ENCODE measurements around the gene GIT2. TPM values are rescaled to one million over a fixed set of nuclear protein-coding genes. Genes with fewer than 3 reads are reported as not detected.
"Not testable (repeated sequence)": the region's sequence is repeated elsewhere in the genome, so short reads cannot be mapped to it uniquely, and the experiment has no call there.

Gene GIT2
- total RNA-seq, 4 donors from 2014 or later = 14.1 to 31.9 (median 21.0) TPM

GRCh38 chr12:109988274-109988673 is 7.9 kb downstream of the GIT2 start:
- intact Hi-C loops (cut with DNase I) = no loop called here
- 83 to 90% methylated on average over 9 to 10 of the region's 10 CpGs for WGBS, 2 donors

GRCh38 chr12:109987615-109988014 is 8.6 kb downstream of the GIT2 start:
- H3K9me3 ChIP-seq = no peaks in the 10 kb centered on the region
- no peak for TF ChIP-seq POLR2A (IDR thresholded peaks at IDR 0.05)
- no peak for TF ChIP-seq CTCF (IDR thresholded peaks at IDR 0.05)
- WGBS, 2 donors = 82 to 89% methylated on average over 8 of the region's 8 CpGs

More at GRCh38 chr12:109988274-109988673, 7.9 kb downstream of the GIT2 start:
- Histone ChIP-seq H3K4me3 (no peak overlapping the region), H3K36me3 (peaks cover 10 to 84% (median 24%) of the 10 kb centered on the region in 3 donors), H3K27ac (no peak overlapping the region), H3K9me3 (no peaks in the 10 kb centered on the region), H3K4me1 (peaks cover 0 to 17% (median 0%) of the 10 kb centered on the region in 3 donors), H3K27me3 (no peaks in the 10 kb centered on the region)
- DNase-seq = no peak
- TF ChIP-seq CTCF (IDR thresholded peaks at IDR 0.05) = no peak
- TF ChIP-seq POLR2A (IDR thresholded peaks at IDR 0.05) = no peak

GRCh38 chr12:109986236-109986635 is 9.9 kb downstream of the GIT2 start:
- H3K4me3 ChIP-seq; intact Hi-C loops (cut with DNase I); H3K27ac ChIP-seq; H3K27me3 ChIP-seq; DNase-seq; H3K4me1 ChIP-seq; H3K9me3 ChIP-seq: not testable (repeated sequence)
- H3K36me3 ChIP-seq = peaks cover 10 to 100% (median 36%) of the 10 kb centered on the region in 3 donors
- WGBS, 2 donors = 96% methylated on average over 13 to 16 of the region's 16 CpGs

More at GRCh38 chr12:109987615-109988014, 8.6 kb downstream of the GIT2 start:
- DNase-seq = no peak
- Histone ChIP-seq H3K27me3 (no peaks in the 10 kb centered on the region), H3K27ac (no peak overlapping the region), H3K4me1 (peaks cover 0 to 11% (median 0%) of the 10 kb centered on the region in 3 donors), H3K4me3 (no peak overlapping the region), H3K36me3 (peaks cover 10 to 90% (median 27%) of the 10 kb centered on the region in 3 donors)
- intact Hi-C loops (cut with DNase I) = no loop called here

- H3K4me1 ChIP-seq = peaks cover 0 to 4% (median 0%) of the 10 kb centered on the region in 3 donors
- intact Hi-C loops (cut with DNase I) = no loop called here
- DNase-seq = no peak
- no peak overlapping the region for H3K27ac ChIP-seq
- H3K4me3 ChIP-seq = no peak overlapping the region
- TF ChIP-seq CTCF (IDR thresholded peaks at IDR 0.05) = no peak
- TF ChIP-seq POLR2A (IDR thresholded peaks at IDR 0.05) = no peak
- WGBS, 2 donors = 87 to 92% methylated on average over 8 of the region's 8 CpGs
- H3K36me3 ChIP-seq = peaks cover 22 to 100% (median 62%) of the 10 kb centered on the region in 3 donors
- H3K27me3 ChIP-seq = no peaks in the 10 kb centered on the region
- no peaks in the 10 kb centered on the region for H3K9me3 ChIP-seq
Measured at GRCh38 chr12:109983432-109984142, 12.6 kb downstream of the GIT2 start.

GRCh38 chr12:109982210-109982609 is 14.0 kb downstream of the GIT2 start:
- intact Hi-C loops (cut with DNase I) = no loop called here
- TF ChIP-seq POLR2A (IDR thresholded peaks at IDR 0.05) (no peak), CTCF (IDR thresholded peaks at IDR 0.05) (no peak)
- Histone ChIP-seq H3K9me3 (no peaks in the 10 kb centered on the region), H3K4me1 (peaks cover 0 to 4% (median 0%) of the 10 kb centered on the region in 3 donors), H3K4me3 (no peak overlapping the region), H3K27me3 (no peaks in the 10 kb centered on the region), H3K36me3 (peaks cover 22 to 100% (median 66%) of the 10 kb centered on the region in 3 donors), H3K27ac (no peak overlapping the region)
- no peak for DNase-seq

Data from esophagus squamous epithelium (tissue), 5 donors.